CD8-positive, alpha-beta memory T cell (primary cell): ENCODE results near the gene SMG1. TPM values are rescaled to one million over a fixed set of nuclear protein-coding genes. Genes with fewer than 3 reads are reported as not detected.
"Not testable (repeated sequence)": the region's sequence is repeated elsewhere in the genome, so short reads cannot be mapped to it uniquely, and the experiment has no call there.

Experiments used
- CTCF ChIA-PET: fragments of 350-600 bp; sonication (Branson Sonifier 250); formaldehyde crosslinking; loops from one replicate; lab custom pipeline; 2021; ENCODE audit warnings: antibody characterized with exemption; lab: Charles Lee
- POLR2A ChIA-PET: fragments of 350-600 bp; sonication (Branson Sonifier 250); formaldehyde crosslinking; loops from one replicate; lab custom pipeline; 2021; ENCODE audit warnings: antibody characterized with exemption; lab: Charles Lee
- DNase-seq, 5 donors: peaks; one replicate each; pipeline versions ENCODE4 v3.0.0 to v3.0.0-alpha.2; 2020 to 2022; ENCODE audit warnings: mixed read lengths in 1 of 5
- H3K27ac ChIP-seq: one replicate; pipeline ENCODE4 v1.7.0; 2013; ENCODE audit warnings: low read depth, mild to moderate bottlenecking, low read length, moderate library complexity
- H3K27me3 ChIP-seq: 2 replicates; pipeline ENCODE4 v1.7.0; 2013; ENCODE audit warnings: low read length, mild to moderate bottlenecking; ENCODE audit not compliant: insufficient read depth, poor library complexity, severe bottlenecking
- H3K36me3 ChIP-seq: 2 replicates; pipeline ENCODE4 v1.7.0; 2013; ENCODE audit warnings: mild to moderate bottlenecking, low read length, moderate library complexity; ENCODE audit not compliant: insufficient read depth
- H3K4me1 ChIP-seq: 2 replicates; pipeline ENCODE4 v1.7.0; 2013; ENCODE audit warnings: mild to moderate bottlenecking, low read length, moderate library complexity; ENCODE audit not compliant: insufficient read depth
- H3K4me3 ChIP-seq: 2 replicates; pipeline ENCODE4 v1.7.0; 2013; ENCODE audit warnings: mild to moderate bottlenecking, low read length
- H3K9me3 ChIP-seq: 2 replicates; pipeline ENCODE4 v1.7.0; 2013; ENCODE audit warnings: mild to moderate bottlenecking, low read length
- H3K27ac Mint-ChIP-seq, 8 donors: one replicate each; pipeline ENCODE4 v1.8.0; 2020 to 2021; ENCODE audit warnings: mixed read lengths in 8 of 8, mild to moderate bottlenecking in 6 of 8, inconsistent platforms in 3 of 8, moderate library complexity in 3 of 8
- H3K27me3 Mint-ChIP-seq, 2 donors: one replicate each; pipeline ENCODE4 v1.8.0; 2020 to 2021; ENCODE audit warnings: mixed read lengths in 2 of 2, mild to moderate bottlenecking in 1 of 2, moderate library complexity in 1 of 2
- H3K36me3 Mint-ChIP-seq, 3 donors: one replicate each; pipeline ENCODE4 v1.8.0; 2020 to 2021; ENCODE audit warnings: mixed read lengths in 3 of 3, inconsistent platforms in 1 of 3, mild to moderate bottlenecking in 1 of 3
- H3K4me1 Mint-ChIP-seq, 3 donors: one replicate each; pipeline ENCODE4 v1.8.0; 2020 to 2021; ENCODE audit warnings: mixed read lengths in 3 of 3, inconsistent platforms in 1 of 3, mild to moderate bottlenecking in 1 of 3
- H3K4me3 Mint-ChIP-seq, 7 donors: one replicate each; pipeline ENCODE4 v1.8.0; 2020 to 2021; ENCODE audit warnings: mixed read lengths in 7 of 7, mild to moderate bottlenecking in 6 of 7, moderate library complexity in 4 of 7, inconsistent platforms in 2 of 7
- H3K9me3 Mint-ChIP-seq, 5 donors: one replicate each; pipeline ENCODE4 v1.8.0; 2020 to 2022; ENCODE audit warnings: mixed read lengths in 5 of 5, mild to moderate bottlenecking in 3 of 5, moderate library complexity in 2 of 5, inconsistent platforms in 1 of 5
- polyA plus RNA-seq: library from polyadenylated mRNA; unstranded; fragments of 300-500 nt; fragmentation: Illumina TruSeq; gene quantifications from one replicate; pipeline ENCODE4 v1.2.3, GENCODE V29; 2021
- total RNA-seq, 2 experiments: library from RNA; stranded (reverse); gene quantifications; one replicate each; pipeline ENCODE4 v1.2.3, GENCODE V29; 2021

Gene SMG1
- total and polyA plus RNA-seq, 3 experiments from 2014 or later, result 17.8 to 98.2 (median 90.9) TPM

- H3K9me3 ChIP-seq, H3K4me3 Mint-ChIP-seq, DNase-seq, H3K36me3 Mint-ChIP-seq, H3K4me1 ChIP-seq, POLR2A ChIA-PET, CTCF ChIA-PET, H3K27ac Mint-ChIP-seq, H3K36me3 ChIP-seq, H3K4me3 ChIP-seq, H3K9me3 Mint-ChIP-seq, H3K27me3 ChIP-seq, H3K27me3 Mint-ChIP-seq, H3K27ac ChIP-seq: not testable (repeated sequence)
- peaks cover 6 to 24% (median 13%) of the 10 kb centered on the region in 3 donors for H3K4me1 Mint-ChIP-seq
Measured at GRCh38 chr16:18762713-18763112, 163.5 kb downstream of the SMG1 start.

GRCh38 chr16:18759598-18760520 lies 166.3 kb downstream of the SMG1 start:
- H3K4me3 Mint-ChIP-seq, H3K27ac ChIP-seq, H3K27me3 ChIP-seq, H3K4me1 ChIP-seq, H3K36me3 Mint-ChIP-seq, H3K4me3 ChIP-seq, H3K36me3 ChIP-seq, H3K9me3 ChIP-seq, H3K9me3 Mint-ChIP-seq, CTCF ChIA-PET, POLR2A ChIA-PET, H3K27me3 Mint-ChIP-seq: not testable (repeated sequence)
- peak overlapping the region in 4 of 8 donors; percentile 8 to 86 (median 32) for H3K27ac Mint-ChIP-seq
- peak; percentile 10 to 68 (median 56) for DNase-seq
- H3K4me1 Mint-ChIP-seq, result peaks cover 13 to 26% (median 18%) of the 10 kb centered on the region in 3 donors

DNA sequence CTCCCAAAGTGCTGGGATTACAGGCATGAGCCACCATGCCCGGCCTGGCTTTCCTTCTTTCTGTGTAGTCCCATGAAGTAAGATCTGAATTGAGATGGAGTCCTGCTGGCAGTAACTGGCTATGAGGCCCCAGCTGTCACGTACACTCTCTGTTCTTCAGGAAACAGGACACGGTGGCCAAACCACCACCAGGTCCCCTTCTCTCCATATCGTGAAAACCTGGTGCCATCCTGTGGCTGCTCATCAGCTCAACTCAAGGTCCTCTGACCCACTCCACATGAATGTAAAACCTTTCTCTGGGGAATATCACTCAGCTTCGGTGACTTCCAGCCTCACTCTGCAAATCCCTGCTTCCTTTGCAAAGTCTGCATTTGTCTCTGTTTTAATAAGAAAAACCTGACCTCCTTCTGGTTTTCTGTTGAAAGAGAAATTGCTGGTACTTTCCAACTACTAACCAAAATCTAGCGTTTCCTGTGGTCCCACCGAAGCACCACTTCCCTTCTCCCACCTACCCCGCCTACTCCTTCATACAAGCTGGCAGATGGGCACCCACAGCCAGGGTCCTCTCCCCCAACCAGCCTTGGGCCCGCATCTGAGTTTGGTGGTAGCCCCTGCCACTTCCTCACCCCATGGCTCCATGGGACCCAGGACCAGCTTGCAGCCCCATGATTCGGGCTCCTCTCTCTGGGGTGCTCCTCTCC lies 168.1 kb downstream of the SMG1 start:
- H3K36me3 Mint-ChIP-seq, H3K27me3 ChIP-seq, H3K27ac ChIP-seq, H3K4me1 ChIP-seq, POLR2A ChIA-PET, H3K9me3 Mint-ChIP-seq, H3K9me3 ChIP-seq, H3K36me3 ChIP-seq, H3K4me3 Mint-ChIP-seq, DNase-seq, CTCF ChIA-PET, H3K4me3 ChIP-seq, H3K27ac Mint-ChIP-seq, H3K27me3 Mint-ChIP-seq: not testable (repeated sequence)
- H3K4me1 Mint-ChIP-seq, result peaks cover 13 to 26% (median 18%) of the 10 kb centered on the region in 3 donors

DNA sequence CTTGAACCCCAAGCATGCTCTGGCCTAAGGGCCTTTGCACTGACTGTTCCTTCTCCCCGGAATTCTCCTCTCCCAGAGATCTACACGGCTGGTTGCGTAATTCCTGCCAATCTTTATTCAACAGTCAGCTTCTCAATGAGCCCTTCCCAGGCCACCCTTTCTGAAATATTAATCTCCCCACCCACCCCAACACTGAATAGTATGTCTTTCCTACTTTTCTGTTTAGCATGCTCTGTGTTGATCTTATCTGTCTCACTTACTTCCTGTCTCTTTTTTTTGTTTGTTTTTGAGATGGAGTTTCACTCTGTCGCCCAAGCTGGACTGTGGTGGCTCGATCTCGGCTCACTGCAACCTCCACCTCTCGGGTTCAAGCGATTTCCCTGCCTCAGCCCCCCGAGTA lies 169.6 kb downstream of the SMG1 start:
- H3K4me1 ChIP-seq, H3K36me3 ChIP-seq, H3K27ac ChIP-seq, POLR2A ChIA-PET, H3K9me3 ChIP-seq, CTCF ChIA-PET, DNase-seq, H3K4me3 ChIP-seq, H3K36me3 Mint-ChIP-seq, H3K9me3 Mint-ChIP-seq, H3K27me3 Mint-ChIP-seq, H3K27me3 ChIP-seq: not testable (repeated sequence)
- Mint-ChIP-seq H3K27ac (peak overlapping the region in 6 of 8 donors; percentile 6 to 95 (median 80)), H3K4me1 (peaks cover 13 to 26% (median 18%) of the 10 kb centered on the region in 3 donors), H3K4me3 (peak overlapping the region in 5 of 7 donors; percentile 45 to 71 (median 51))

Other genes with a start within 250 kb of the SMG1 start
- gene RPS15A, start 136.1 kb downstream of the SMG1 start, total RNA-seq, result 1,000 to 10,000 TPM; 1,654 to 1,749 TPM
- 3,131 TPM for gene RPS15A, start 136.1 kb downstream of the SMG1 start, polyA plus RNA-seq
- 10 to 100 TPM; 90.6 to 92.8 TPM for gene ARL6IP1, start 124.9 kb downstream of the SMG1 start, total RNA-seq
- 229 TPM for gene ARL6IP1, start 124.9 kb downstream of the SMG1 start, polyA plus RNA-seq
- gene TMC7, start 57.5 kb upstream of the SMG1 start, total RNA-seq, result not detected
- not detected for gene TMC7, start 57.5 kb upstream of the SMG1 start, polyA plus RNA-seq
- gene COQ7, start 141.2 kb upstream of the SMG1 start, total RNA-seq, result 10 to 100 TPM; 22.4 TPM
- gene COQ7, start 141.2 kb upstream of the SMG1 start, polyA plus RNA-seq, result 13.2 TPM
- gene ITPRIPL2, start 187.6 kb upstream of the SMG1 start, total RNA-seq, result 10 to 100 TPM; 15.8 to 17.3 TPM
- 0.89 TPM for gene ITPRIPL2, start 187.6 kb upstream of the SMG1 start, polyA plus RNA-seq
- gene SYT17, start 241.8 kb upstream of the SMG1 start, total RNA-seq, result not detected
- not detected for gene SYT17, start 241.8 kb upstream of the SMG1 start, polyA plus RNA-seq